ENCODE measurements around the gene CLRN1.

The CLRN1 gene

GRCh38 chr3:150972366-150973071 is at the start of gene CLRN1:
TSS of gene CLRN1 (minus strand) at chr3:150972727. CDS start at chr3:150972708, 19 bp downstream.
- H3K4me1 ChIP-seq (ENCODE audit: control insufficient read depth, insufficient read depth, low read length) = peaks cover 38% of the 10 kb centered on the region
- H3K9ac ChIP-seq (ENCODE audit: low read depth, low read length) = no peak within 1 kb of the TSS
- no peak within 1 kb of the TSS for H3K4me3 ChIP-seq (ENCODE audit: low read depth, low read length)
- H3K27me3 ChIP-seq (ENCODE audit: control insufficient read depth, insufficient read depth, low read length) = no peaks in the 10 kb centered on the region
- no peaks in the 10 kb centered on the region for H3K36me3 ChIP-seq (ENCODE audit: control insufficient read depth, insufficient read depth, low read length)
- H3K9me3 ChIP-seq (ENCODE audit: control insufficient read depth, insufficient read depth, low read length) = no peaks in the 10 kb centered on the region

- H3K9me3 ChIP-seq (ENCODE audit: control insufficient read depth, insufficient read depth, low read length) = no peaks in the 10 kb centered on the region
- no peak overlapping the region for H3K4me3 ChIP-seq (ENCODE audit: low read depth, low read length)
- no peaks in the 10 kb centered on the region for H3K4me1 ChIP-seq (ENCODE audit: control insufficient read depth, insufficient read depth, low read length)
- no peak overlapping the region for H3K9ac ChIP-seq (ENCODE audit: low read depth, low read length)
- H3K27me3 ChIP-seq (ENCODE audit: control insufficient read depth, insufficient read depth, low read length) = no peaks in the 10 kb centered on the region
- H3K36me3 ChIP-seq (ENCODE audit: control insufficient read depth, insufficient read depth, low read length) = no peaks in the 10 kb centered on the region
Measured at GRCh38 chr3:151016478-151016795, 43.9 kb upstream of the CLRN1 start.

- no peaks in the 10 kb centered on the region for H3K36me3 ChIP-seq (ENCODE audit: control insufficient read depth, insufficient read depth, low read length)
- H3K4me1 ChIP-seq (ENCODE audit: control insufficient read depth, insufficient read depth, low read length) = no peaks in the 10 kb centered on the region
- no peaks in the 10 kb centered on the region for H3K9me3 ChIP-seq (ENCODE audit: control insufficient read depth, insufficient read depth, low read length)
- H3K4me3 ChIP-seq (ENCODE audit: low read depth, low read length) = no peak overlapping the region
- no peaks in the 10 kb centered on the region for H3K27me3 ChIP-seq (ENCODE audit: control insufficient read depth, insufficient read depth, low read length)
- H3K9ac ChIP-seq (ENCODE audit: low read depth, low read length) = no peak overlapping the region
Measured at GRCh38 chr3:151015767-151016477, 43.4 kb upstream of the CLRN1 start.

- no peak overlapping the region for H3K9ac ChIP-seq (ENCODE audit: low read depth, low read length)
- no peaks in the 10 kb centered on the region for H3K4me1 ChIP-seq (ENCODE audit: control insufficient read depth, insufficient read depth, low read length)
- no peak overlapping the region for H3K4me3 ChIP-seq (ENCODE audit: low read depth, low read length)
- no peaks in the 10 kb centered on the region for H3K9me3 ChIP-seq (ENCODE audit: control insufficient read depth, insufficient read depth, low read length)
- no peaks in the 10 kb centered on the region for H3K36me3 ChIP-seq (ENCODE audit: control insufficient read depth, insufficient read depth, low read length)
- H3K27me3 ChIP-seq (ENCODE audit: control insufficient read depth, insufficient read depth, low read length) = no peaks in the 10 kb centered on the region
Measured at GRCh38 chr3:151015181-151015580, 42.7 kb upstream of the CLRN1 start.

GRCh38 chr3:151014501-151015018 is 42.0 kb upstream of the CLRN1 start:
- no peaks in the 10 kb centered on the region for H3K9me3 ChIP-seq (ENCODE audit: control insufficient read depth, insufficient read depth, low read length)
- no peaks in the 10 kb centered on the region for H3K4me1 ChIP-seq (ENCODE audit: control insufficient read depth, insufficient read depth, low read length)
- H3K36me3 ChIP-seq (ENCODE audit: control insufficient read depth, insufficient read depth, low read length) = no peaks in the 10 kb centered on the region
- H3K4me3 ChIP-seq (ENCODE audit: low read depth, low read length) = no peak overlapping the region
- no peak overlapping the region for H3K9ac ChIP-seq (ENCODE audit: low read depth, low read length)
- H3K27me3 ChIP-seq (ENCODE audit: control insufficient read depth, insufficient read depth, low read length) = no peaks in the 10 kb centered on the region

GRCh38 chr3:151012753-151013152 is 40.2 kb upstream of the CLRN1 start:
- Histone ChIP-seq H3K9me3 (ENCODE audit: control insufficient read depth, insufficient read depth, low read length) (no peaks in the 10 kb centered on the region), H3K9ac (ENCODE audit: low read depth, low read length) (no peak overlapping the region), H3K27me3 (ENCODE audit: control insufficient read depth, insufficient read depth, low read length) (no peaks in the 10 kb centered on the region), H3K36me3 (ENCODE audit: control insufficient read depth, insufficient read depth, low read length) (no peaks in the 10 kb centered on the region), H3K4me1 (ENCODE audit: control insufficient read depth, insufficient read depth, low read length) (no peaks in the 10 kb centered on the region), H3K4me3 (ENCODE audit: low read depth, low read length) (no peak overlapping the region)

- Histone ChIP-seq H3K9ac (ENCODE audit: low read depth, low read length) (no peak overlapping the region), H3K4me3 (ENCODE audit: low read depth, low read length) (no peak overlapping the region), H3K27me3 (ENCODE audit: control insufficient read depth, insufficient read depth, low read length) (no peaks in the 10 kb centered on the region), H3K36me3 (ENCODE audit: control insufficient read depth, insufficient read depth, low read length) (no peaks in the 10 kb centered on the region), H3K9me3 (ENCODE audit: control insufficient read depth, insufficient read depth, low read length) (no peaks in the 10 kb centered on the region), H3K4me1 (ENCODE audit: control insufficient read depth, insufficient read depth, low read length) (no peaks in the 10 kb centered on the region)
Measured at GRCh38 chr3:151011427-151011826, 38.9 kb upstream of the CLRN1 start.

GRCh38 chr3:151009981-151010380 is 37.5 kb upstream of the CLRN1 start:
- Histone ChIP-seq H3K9me3 (ENCODE audit: control insufficient read depth, insufficient read depth, low read length) (no peaks in the 10 kb centered on the region), H3K9ac (ENCODE audit: low read depth, low read length) (no peak overlapping the region), H3K36me3 (ENCODE audit: control insufficient read depth, insufficient read depth, low read length) (no peaks in the 10 kb centered on the region), H3K4me3 (ENCODE audit: low read depth, low read length) (no peak overlapping the region), H3K27me3 (ENCODE audit: control insufficient read depth, insufficient read depth, low read length) (peaks cover 2% of the 10 kb centered on the region), H3K4me1 (ENCODE audit: control insufficient read depth, insufficient read depth, low read length) (no peaks in the 10 kb centered on the region)

GRCh38 chr3:151009430-151009829 is 36.9 kb upstream of the CLRN1 start:
- H3K9me3 ChIP-seq (ENCODE audit: control insufficient read depth, insufficient read depth, low read length) = no peaks in the 10 kb centered on the region
- no peak overlapping the region for H3K4me3 ChIP-seq (ENCODE audit: low read depth, low read length)
- no peak overlapping the region for H3K9ac ChIP-seq (ENCODE audit: low read depth, low read length)
- no peaks in the 10 kb centered on the region for H3K36me3 ChIP-seq (ENCODE audit: control insufficient read depth, insufficient read depth, low read length)
- H3K27me3 ChIP-seq (ENCODE audit: control insufficient read depth, insufficient read depth, low read length) = peaks cover 2% of the 10 kb centered on the region
- H3K4me1 ChIP-seq (ENCODE audit: control insufficient read depth, insufficient read depth, low read length) = no peaks in the 10 kb centered on the region

GRCh38 chr3:151008699-151009098 is 36.2 kb upstream of the CLRN1 start:
- Histone ChIP-seq H3K27me3 (ENCODE audit: control insufficient read depth, insufficient read depth, low read length) (peaks cover 2% of the 10 kb centered on the region), H3K36me3 (ENCODE audit: control insufficient read depth, insufficient read depth, low read length) (no peaks in the 10 kb centered on the region), H3K4me3 (ENCODE audit: low read depth, low read length) (no peak overlapping the region), H3K4me1 (ENCODE audit: control insufficient read depth, insufficient read depth, low read length) (no peaks in the 10 kb centered on the region), H3K9ac (ENCODE audit: low read depth, low read length) (no peak overlapping the region), H3K9me3 (ENCODE audit: control insufficient read depth, insufficient read depth, low read length) (no peaks in the 10 kb centered on the region)

GRCh38 chr3:151003768-151004134 is 31.2 kb upstream of the CLRN1 start:
- Histone ChIP-seq H3K4me1 (ENCODE audit: control insufficient read depth, insufficient read depth, low read length) (peaks cover 8% of the 10 kb centered on the region), H3K36me3 (ENCODE audit: control insufficient read depth, insufficient read depth, low read length) (no peaks in the 10 kb centered on the region), H3K9ac (ENCODE audit: low read depth, low read length) (no peak overlapping the region), H3K9me3 (ENCODE audit: control insufficient read depth, insufficient read depth, low read length) (no peaks in the 10 kb centered on the region), H3K27me3 (ENCODE audit: control insufficient read depth, insufficient read depth, low read length) (peaks cover 2% of the 10 kb centered on the region), H3K4me3 (ENCODE audit: low read depth, low read length) (no peak overlapping the region)
